DND-41 (cell line): ENCODE data around the gene HMGB4.

Experiments
- ATAC-seq: fragments of 200-7000 bp; cut with Tn5 transposase; 3 replicates; pipeline ENCODE4 v1.9.1; 2021; ENCODE audit warnings: low read depth; ENCODE audit not compliant: insufficient read depth
- DNase-seq: peaks from one replicate; pipeline ENCODE4 v3.0.0-alpha.2; 2020
- H2AFZ ChIP-seq: 2 replicates; pipeline ENCODE4 v1.6.0; 2012; ENCODE audit warnings: low read depth, low read length
- H3K27ac ChIP-seq: 2 replicates; pipeline ENCODE4 v1.5.1; 2012; ENCODE audit warnings: low read length, inconsistent platforms
- H3K27me3 ChIP-seq: fragments of 200-600 bp; sonication (generic); 2 replicates; pipeline ENCODE4 v1.6.0; 2012; ENCODE audit warnings: low read length, mild to moderate bottlenecking, inconsistent platforms; ENCODE audit not compliant: insufficient read depth, poor library complexity
- H3K36me3 ChIP-seq: 2 replicates; pipeline ENCODE4 v1.5.1; 2012; ENCODE audit warnings: low read length, inconsistent platforms; ENCODE audit not compliant: insufficient read depth
- H3K4me1 ChIP-seq: 2 replicates; pipeline ENCODE4 v1.5.1; 2012; ENCODE audit warnings: mild to moderate bottlenecking, low read length; ENCODE audit not compliant: insufficient read depth
- H3K4me2 ChIP-seq: 2 replicates; pipeline ENCODE4 v1.6.0; 2012; ENCODE audit warnings: mild to moderate bottlenecking, moderate library complexity, low read length, inconsistent platforms; ENCODE audit not compliant: insufficient read depth
- H3K4me3 ChIP-seq, 2 experiments: fragments of 200-600 bp in 1 of 2; shearing (Covaris generic) in 1 of 2; 2 replicates each; pipeline ENCODE4 v1.5.1; 2012 to 2016; ENCODE audit warnings: inconsistent platforms in 2 of 2, low read length in 2 of 2, mild to moderate bottlenecking in 2 of 2, low read depth in 1 of 2, moderate library complexity in 1 of 2
- H3K79me2 ChIP-seq: 2 replicates; pipeline ENCODE4 v1.6.0; 2012; ENCODE audit warnings: low read length, inconsistent platforms; ENCODE audit not compliant: insufficient read depth
- H3K9ac ChIP-seq: 2 replicates; pipeline ENCODE4 v1.6.0; 2012; ENCODE audit warnings: low read depth, mild to moderate bottlenecking, inconsistent platforms, low read length, moderate library complexity
- H3K9me3 ChIP-seq: 2 replicates; pipeline ENCODE4 v1.5.1; 2012; ENCODE audit warnings: low read length, moderate library complexity, mild to moderate bottlenecking, inconsistent platforms; ENCODE audit not compliant: insufficient read depth, severe bottlenecking
- H4K20me1 ChIP-seq: 2 replicates; pipeline ENCODE4 v1.6.0; 2012; ENCODE audit warnings: low read length; ENCODE audit not compliant: insufficient read depth
- CTCF ChIP-seq: IDR thresholded peaks from 2 replicates; pipeline ENCODE4 v1.5.1; 2012; ENCODE audit warnings: borderline replicate concordance, low read length, moderate library complexity, mild to moderate bottlenecking; ENCODE audit not compliant: poor library complexity, severe bottlenecking; ENCODE audit errors: extremely low read depth
- EZH2 ChIP-seq: IDR thresholded peaks from 3 replicates; pipeline ENCODE4 v1.6.1; 2012; ENCODE audit warnings: borderline replicate concordance, low read depth, mild to moderate bottlenecking, moderate library complexity, low read length, inconsistent platforms; ENCODE audit not compliant: severe bottlenecking

HMGB4 gene

DNA sequence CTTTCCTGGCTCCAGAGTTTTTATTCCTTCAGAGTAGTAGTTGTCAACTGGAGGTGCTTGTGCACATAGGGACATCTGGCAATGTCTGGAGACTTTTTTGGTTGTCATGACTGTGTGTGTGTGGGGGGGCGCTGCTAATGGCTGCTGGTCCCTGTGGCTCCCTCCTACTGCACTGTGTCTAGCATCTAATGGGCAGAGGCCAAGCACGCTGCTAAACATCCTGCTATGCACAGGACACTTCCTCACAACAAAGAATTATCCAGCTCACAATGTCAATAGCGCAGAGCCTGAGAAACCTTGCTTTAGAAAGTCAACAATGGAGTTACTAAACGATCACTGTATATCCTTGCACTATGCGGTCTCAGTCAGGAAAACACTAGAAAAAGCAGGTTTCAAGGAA lies 19.7 kb upstream of the HMGB4 start:
- TF ChIP-seq CTCF (no peak), EZH2 (no peak)
- DNase-seq (no peak), ATAC-seq (no peak)
- Histone ChIP-seq H2AFZ (no peak overlapping the region), H3K4me2 (no peak overlapping the region), H4K20me1 (no peaks in the 10 kb centered on the region), H3K27me3 (peaks cover 6% of the 10 kb centered on the region), H3K9ac (no peak overlapping the region), H3K27ac (no peak overlapping the region), H3K4me1 (no peaks in the 10 kb centered on the region), H3K79me2 (no peaks in the 10 kb centered on the region), H3K9me3 (no peaks in the 10 kb centered on the region), H3K36me3 (no peaks in the 10 kb centered on the region), H3K4me3 (no peak overlapping the region)

DNA sequence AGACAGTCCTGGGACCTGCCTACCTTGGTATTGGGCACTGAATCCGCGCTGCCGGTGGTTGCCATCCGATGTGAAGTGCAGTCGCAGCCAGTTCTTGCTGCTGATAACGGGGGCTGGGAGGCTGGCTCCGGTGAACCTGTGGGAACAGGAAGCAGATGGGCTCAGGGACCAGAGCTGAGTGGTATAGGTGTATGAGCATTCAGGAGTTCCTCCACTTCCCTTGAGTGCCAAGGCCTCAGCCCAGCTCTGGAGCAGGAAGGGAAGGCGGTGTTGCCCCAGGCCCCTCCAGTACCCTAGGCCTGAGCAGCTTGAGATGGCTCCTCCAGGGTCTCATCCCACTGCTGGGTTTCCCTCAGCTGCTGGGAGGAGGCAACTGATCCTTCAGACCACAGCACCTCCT lies 17.0 kb upstream of the HMGB4 start:
- TF ChIP-seq CTCF (no peak), EZH2 (no peak)
- no peaks in the 10 kb centered on the region for H3K79me2 ChIP-seq
- no peak for DNase-seq
- no peak overlapping the region for H3K4me3 ChIP-seq
- no peaks in the 10 kb centered on the region for H4K20me1 ChIP-seq
- peaks cover 9% of the 10 kb centered on the region for H3K27me3 ChIP-seq
- no peaks in the 10 kb centered on the region for H3K36me3 ChIP-seq
- no peak overlapping the region for H3K9ac ChIP-seq
- ATAC-seq: no peak
- H3K27ac ChIP-seq: no peak overlapping the region
- no peaks in the 10 kb centered on the region for H3K4me1 ChIP-seq
- H3K4me2 ChIP-seq: no peak overlapping the region
- no peaks in the 10 kb centered on the region for H3K9me3 ChIP-seq
- no peak overlapping the region for H2AFZ ChIP-seq

DNA sequence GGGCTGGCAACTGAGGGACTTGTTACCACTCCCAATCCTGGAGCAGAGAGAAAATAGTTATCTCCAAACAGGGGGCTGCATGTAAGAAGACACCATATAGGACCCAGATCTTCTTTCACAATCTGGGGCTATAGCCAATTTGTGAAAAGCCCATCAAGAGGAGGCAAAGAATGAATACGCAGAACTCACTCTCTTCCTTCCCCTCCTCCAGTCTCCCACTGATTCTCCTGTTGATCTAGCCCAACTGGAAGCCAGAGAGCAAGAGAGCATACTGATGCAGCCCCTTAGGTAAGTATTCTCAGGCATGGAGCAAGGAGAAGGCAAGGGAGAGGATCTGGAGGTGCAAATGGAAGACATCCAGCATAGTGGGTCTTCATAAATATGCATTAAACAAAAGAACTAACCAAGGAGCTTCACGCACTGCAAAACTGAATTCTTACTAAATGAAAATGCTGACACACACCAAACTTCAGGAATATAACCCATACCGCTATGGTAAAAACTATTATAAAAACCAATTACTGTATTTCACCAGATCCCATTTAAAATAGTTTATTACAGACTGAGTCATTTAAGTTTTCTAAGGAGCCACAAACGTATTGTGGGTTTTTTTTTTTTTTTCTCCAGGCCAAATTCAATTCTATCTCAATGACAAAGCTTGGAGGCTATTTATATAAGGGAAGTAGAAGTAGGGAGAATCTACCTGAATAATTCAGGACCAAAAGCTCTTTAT lies 15.5 kb upstream of the HMGB4 start:
- no peaks in the 10 kb centered on the region for H3K4me1 ChIP-seq
- H3K4me2 ChIP-seq: no peak overlapping the region
- H2AFZ ChIP-seq: no peak overlapping the region
- peaks cover 9% of the 10 kb centered on the region for H3K27me3 ChIP-seq
- DNase-seq (no peak), ATAC-seq (no peak)
- no peak overlapping the region for H3K9ac ChIP-seq
- H3K4me3 ChIP-seq: no peak overlapping the region
- no peak overlapping the region for H3K27ac ChIP-seq
- no peaks in the 10 kb centered on the region for H4K20me1 ChIP-seq
- H3K9me3 ChIP-seq: no peaks in the 10 kb centered on the region
- no peaks in the 10 kb centered on the region for H3K79me2 ChIP-seq
- TF ChIP-seq EZH2 (no peak), CTCF (no peak)
- no peaks in the 10 kb centered on the region for H3K36me3 ChIP-seq
